HG02852 (cell line): ENCODE results near the gene TACR1.

ENCODE experiments used
- ATAC-seq: cut with Tn5 transposase; IDR thresholded peaks from one replicate; pipeline ENCODE4 v1.9.1; 2021; ENCODE audit warnings: mild to moderate bottlenecking, moderate library complexity; ENCODE audit not compliant: unreplicated experiment

Gene TACR1

DNA sequence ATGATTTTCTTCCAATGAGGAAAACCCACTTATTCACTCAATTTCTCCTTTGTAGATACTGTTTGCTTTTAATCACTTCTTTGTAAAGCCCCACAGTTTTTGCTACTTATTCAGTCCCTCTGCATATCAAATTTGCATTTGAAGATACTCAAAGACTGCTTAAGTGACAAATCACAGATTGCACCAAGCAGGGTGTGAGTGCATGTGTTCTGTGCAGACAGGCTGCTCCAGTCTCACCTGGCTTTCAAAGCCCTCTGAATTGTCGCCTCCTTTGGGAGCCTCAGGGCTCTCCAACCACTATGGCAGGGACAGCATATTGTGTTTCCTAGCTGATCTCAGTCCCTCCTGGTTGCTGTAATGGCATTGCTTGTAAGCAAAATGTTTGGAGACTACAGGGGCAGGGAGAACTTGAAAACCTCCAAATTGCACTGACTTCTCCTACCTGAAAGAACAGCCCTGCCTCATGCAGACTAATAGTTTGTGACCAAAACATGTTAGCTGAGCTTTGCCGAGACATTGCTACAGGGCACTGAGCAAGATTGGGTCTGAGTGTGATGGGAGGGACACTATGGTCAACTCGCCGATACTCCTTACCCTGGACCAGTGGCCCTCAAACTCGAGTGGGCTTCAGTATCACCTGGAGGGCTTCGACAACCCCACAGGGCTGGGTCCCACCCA is 144.0 kb downstream of the TACR1 start:
- ATAC-seq, result peak; percentile 4

DNA sequence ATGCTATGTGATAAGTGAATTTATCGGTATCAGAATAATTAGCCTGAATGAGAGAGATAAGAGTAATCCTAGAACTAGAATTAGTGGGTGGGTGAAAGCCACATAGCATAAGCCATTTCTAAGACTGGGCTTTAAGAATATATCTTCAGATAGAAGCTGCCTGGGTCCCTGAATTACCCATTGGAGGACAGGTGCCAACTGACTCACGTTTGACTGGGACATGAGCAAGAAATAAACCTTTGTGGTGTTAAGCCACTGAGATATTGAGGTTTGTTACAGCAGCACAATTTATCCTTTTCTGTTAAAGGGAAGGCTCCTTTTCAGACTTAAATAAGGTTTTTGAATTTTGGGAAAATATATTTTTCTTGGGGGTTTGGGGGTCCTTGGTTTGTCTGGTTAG is 145.0 kb downstream of the TACR1 start:
- ATAC-seq, result no peak

DNA sequence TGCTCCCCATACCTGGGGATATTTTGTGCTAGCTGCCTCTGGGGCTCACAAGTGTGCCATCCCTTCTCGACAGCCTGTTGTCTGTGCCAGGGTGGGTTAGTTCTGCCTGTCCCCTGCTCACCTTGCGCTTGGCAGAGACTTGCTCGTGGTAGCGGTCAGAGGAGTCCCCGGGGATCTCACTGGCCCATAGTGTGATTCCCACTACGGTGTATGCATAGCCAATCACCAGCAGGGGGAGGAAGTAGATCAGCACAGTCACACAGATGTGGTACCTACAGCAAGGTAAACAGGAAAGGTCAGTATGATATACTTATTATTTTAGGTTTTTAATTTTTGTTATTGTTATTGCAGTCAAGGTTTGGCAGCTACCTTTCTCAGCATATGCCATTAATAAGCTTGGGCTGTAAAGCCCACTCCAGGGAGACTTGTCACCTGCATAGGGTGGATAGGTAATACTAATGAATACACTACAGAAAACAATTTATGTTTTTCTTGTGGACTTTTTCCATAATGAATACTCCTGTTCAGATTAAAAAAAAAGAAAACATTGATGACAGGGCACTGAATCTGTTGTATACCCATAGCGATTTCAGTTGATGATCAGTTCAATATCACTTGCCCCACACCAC is 145.7 kb downstream of the TACR1 start:
- ATAC-seq, result peak; percentile 66

DNA sequence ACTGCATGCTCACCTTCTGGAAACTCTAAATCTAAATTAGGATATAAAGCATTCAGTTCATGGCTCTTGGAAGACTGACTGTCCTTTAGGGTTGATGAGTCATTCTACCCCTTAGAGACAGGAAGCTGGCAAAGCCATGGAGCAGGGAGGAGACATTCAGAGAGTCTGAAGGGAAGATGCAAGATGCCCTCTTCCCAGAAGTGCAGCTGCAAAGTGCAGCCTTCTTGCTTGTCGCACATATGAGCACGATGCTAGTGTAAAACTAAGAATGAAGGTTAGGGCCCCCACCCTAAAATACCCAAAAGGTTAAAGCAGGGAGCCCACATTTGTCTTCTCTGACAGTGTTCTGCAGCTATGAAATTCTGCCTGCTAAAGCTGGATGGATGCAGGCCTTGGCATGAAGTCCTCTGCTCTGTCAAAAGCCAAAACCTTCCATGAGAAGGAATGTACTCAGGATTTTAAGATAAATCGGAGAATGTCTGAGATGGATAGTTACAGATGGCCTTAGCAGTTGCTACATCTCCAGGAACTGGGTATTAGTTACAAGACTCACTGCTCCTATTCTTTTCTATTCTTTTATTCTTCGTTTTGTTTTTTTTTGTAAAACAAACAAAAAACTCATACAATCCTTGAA is 151.2 kb downstream of the TACR1 start:
- ATAC-seq, result no peak

DNA sequence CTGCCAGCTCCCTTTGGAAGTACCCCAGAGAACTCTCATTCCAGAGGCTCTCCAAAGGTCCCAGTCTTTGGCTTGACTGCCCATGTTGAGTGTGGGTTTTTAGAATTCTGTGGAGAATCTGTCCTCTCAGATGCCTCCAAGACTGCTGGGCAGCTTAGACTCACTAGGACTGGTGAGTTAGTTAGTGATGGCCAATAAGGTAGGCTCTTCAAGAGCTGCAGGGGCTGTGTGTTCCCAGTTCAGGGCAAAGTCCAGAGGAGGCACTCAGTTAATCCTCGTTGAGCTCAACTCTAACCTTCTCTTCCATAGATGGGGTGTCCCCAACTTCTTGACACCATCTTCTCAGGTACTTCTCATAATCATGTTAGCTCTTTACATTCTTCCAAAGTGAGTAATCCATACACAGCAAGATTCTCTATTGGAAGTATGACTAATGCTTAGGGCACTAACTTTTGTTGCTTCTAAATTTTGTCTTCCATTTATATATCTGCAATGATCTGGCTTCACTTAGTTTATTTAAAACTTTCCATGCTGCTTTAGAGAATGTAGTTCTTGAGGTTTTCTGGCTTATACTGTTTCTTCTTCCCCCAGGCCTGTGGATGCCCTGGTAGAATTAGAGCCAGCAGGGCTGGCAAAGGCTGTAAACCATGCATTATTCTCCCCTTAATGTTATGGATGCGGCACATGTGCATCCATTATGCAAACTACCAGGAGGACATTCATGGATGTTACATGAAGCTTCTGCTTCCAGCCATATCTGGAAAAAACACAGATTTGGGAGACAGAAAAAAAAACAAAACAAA is 151.9 kb downstream of the TACR1 start:
- ATAC-seq, result no peak

DNA sequence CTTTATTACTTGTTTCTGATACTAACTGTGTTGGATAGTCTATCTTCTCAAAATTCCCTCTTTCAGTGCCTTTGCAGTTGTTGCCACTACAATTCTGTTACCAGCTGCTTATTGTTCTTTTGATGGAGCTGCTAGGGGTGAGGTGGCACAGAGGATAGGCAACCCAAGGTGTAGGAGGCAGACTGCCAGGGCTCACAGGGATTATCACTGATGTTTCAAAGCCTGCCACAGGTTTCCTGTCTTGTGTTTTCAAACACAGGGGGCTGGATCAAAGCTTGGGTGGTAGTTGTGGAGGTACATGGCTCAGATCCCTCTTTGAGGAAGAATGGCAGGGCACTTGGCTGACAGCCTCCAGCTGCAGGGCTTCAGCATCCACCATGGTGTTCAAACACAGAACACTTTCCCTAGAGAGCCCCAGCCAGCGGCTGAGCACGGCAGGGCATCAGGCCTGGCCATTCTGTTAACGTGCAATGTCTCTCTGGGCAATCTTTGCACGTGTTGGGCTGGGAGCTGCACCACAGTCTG is 153.7 kb downstream of the TACR1 start:
- no peak for ATAC-seq

DNA sequence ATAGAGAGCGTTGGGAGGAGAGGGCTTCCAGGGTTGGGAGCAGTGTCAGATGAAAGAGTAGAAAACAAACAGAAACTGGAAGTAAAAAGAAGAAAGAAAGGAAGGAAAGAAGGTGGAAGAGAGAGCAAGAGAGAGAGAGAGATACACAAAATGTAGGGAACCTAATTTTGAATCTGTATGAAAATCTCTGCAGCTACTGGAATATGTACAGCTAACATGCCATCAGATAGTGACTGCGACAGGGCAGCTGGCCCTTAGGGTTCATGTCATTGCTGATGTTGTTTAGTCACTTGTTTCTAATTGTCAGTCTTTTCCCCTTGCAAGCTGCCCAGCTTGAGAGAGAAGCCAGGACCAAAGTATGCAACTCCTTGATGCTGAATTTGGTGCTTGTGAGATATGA is 155.0 kb downstream of the TACR1 start:
- no peak for ATAC-seq

DNA sequence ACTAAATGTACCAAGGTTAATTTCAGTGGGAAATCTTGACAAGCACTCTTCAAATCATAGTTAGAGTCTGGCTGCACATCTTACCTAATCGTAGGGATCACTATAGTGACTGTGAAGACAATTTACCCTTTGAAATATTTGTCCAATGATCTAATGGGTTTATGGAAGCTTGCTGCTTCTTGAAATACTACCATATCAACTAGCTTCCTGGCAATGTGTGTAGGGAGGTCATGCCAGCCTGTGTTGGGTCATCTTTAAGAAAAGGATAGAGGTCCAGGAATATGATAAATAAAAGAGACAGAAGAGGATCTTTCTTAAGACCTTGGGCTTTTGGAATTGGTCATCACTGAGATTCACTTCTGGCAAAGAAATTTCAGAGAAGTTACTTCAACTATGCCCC is 156.5 kb downstream of the TACR1 start:
- ATAC-seq, result no peak

DNA sequence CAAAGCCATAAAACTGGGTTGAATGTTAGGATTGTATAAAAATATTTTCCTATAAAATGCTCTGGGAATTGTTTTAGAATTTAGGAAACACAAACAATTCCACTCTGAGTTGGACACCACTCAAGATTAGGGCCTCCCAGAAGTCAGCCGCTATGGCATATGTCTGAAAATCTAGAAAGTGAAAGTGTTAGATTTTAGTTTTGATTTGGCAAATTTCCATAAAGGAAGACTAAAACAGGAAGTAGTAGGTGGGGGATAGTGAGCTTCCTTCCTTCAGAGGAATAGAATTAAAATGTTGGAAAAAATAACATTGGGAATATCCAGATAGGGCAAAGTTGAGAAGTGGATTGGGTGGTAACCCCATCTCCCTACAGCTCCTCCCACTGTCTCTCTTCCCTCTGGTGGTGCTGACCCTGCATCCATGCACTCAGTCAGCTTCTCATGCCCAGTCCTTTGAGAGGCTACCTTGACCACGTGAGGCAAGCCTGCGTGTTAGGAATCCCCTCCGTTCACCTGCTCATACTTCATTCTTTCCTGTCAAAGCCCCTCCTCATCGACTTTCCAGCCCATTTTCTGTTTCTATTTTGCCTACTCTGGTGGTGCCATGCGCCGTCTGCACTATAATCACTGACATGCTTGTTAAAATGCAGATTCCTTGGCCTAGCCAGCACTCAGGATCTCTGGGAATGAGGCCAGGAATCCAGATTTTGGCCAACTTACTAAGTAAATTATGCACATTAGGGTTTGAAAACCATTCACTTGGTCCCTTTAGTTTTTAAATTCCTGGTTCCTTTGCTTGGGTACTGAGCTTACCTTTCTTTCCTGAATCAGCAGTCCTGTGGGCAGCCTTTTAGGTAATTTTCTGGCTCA is 157.4 kb downstream of the TACR1 start:
- ATAC-seq, result no peak

DNA sequence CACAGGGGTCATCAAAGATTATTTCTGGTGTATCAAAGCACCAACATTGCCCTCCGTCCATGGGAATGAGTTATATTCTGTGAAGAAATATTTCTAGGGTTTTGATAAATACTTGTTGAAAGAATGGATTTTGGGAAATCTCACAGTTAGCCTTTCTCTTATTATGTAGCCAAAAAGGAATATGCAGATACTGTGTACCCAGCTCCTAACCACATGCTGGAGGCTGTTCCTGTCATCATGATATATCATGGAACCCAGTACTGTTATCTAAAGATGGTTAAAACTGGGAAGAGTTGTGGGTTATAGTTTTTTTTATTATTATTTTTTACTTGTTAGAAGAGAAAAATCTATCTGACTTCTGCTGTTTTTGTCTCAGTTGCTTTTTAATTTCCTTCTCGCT is 158.1 kb downstream of the TACR1 start:
- no peak for ATAC-seq

DNA sequence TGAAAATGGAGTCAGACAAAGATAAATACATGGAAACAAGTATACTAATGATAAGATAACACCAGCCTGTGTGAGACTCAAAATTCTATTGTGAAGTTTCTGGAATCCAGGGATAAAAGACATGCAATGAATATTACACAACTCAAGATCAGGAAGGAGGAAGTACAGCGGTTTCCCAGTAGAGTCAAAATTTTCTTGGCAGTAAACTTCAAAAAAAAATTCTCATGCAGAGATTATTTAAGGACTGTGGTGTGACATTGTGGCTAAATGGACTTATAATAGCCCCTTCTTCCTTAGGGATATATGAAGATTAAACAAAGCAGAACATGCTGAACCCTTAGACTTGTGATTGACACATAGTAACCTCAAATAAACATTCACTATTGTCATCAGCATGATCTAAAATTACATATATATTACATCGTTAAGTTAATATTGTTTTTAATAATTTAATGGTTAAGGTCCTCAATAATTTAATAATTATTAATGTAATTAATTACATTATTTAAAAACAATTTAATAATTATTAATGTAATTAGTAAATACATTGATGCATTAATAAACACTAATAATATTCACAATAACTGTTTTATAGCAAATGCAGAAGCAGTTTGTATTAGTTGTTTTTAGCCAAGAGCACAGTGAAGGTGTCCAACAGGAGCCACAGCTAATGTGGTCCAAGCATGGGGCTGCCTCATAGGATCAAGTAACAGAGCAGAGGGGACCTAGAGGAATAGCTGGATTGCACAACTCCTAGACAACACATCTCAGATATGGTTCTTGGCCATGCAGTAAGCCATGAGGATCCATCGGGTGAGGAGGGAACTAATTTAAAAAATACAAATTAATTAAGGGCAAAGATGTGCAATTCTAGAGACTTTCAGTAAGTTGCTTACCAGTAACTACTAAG is 163.6 kb downstream of the TACR1 start:
- no peak for ATAC-seq

DNA sequence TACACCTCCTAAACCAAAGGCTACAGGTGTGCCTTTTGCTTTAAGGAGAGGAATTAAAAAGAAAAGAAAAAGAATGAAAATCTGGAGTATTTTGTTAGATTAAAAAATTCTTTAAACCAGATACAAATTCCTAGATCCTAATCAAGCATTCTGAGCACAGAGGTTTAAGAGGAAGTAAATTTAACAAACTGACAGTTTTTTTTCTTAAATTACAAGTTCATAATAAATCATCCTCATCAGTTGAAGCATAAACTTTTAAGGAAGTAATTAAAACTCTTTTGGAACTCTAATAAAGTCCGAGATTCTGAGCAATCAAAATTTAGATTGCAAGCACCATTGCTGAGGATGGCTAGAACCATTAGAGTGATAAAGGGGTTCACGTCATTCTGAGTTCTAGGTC is 165.8 kb downstream of the TACR1 start:
- ATAC-seq, result no peak

DNA sequence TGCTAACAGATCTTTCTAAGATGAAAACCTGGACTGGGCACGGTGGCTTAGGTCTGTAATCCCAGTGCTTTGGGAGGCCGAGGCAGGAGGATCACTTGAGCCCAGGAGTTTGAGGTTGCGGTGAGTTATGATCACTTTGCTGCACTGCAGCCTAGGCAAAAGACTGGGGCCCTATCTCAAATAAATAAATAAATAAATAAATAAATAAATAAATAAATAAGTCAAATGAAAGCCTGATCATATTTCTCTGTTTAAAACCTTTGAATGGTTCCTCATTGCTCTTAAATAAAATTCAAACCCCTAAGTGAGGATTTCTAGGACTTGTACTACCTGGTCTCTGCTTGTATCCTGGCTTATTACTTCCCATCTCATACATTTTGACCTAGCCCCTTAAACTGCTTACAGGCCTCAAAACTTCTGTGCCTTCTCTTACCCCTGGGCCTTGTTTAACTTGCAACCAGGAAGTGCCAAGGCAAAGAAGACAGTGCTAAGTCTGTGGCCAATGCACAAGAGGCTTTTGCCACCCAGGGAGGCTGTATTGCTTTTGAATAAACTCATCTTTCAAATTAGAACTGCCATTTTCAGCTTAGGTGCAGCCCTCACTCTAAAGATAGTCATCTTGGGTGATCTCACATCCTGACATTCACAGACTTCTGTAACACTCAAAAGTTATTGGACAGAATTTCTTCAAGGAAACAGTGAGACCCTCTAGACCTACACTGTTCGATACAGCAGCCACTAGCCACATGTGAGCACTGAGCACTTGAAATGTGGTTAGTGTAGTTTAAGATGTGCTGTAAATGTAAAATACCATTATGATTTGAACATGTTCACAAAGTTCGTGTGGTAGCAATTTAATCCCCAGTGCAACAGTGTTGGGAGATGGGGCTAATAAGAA is 167.2 kb downstream of the TACR1 start:
- ATAC-seq, result no peak

DNA sequence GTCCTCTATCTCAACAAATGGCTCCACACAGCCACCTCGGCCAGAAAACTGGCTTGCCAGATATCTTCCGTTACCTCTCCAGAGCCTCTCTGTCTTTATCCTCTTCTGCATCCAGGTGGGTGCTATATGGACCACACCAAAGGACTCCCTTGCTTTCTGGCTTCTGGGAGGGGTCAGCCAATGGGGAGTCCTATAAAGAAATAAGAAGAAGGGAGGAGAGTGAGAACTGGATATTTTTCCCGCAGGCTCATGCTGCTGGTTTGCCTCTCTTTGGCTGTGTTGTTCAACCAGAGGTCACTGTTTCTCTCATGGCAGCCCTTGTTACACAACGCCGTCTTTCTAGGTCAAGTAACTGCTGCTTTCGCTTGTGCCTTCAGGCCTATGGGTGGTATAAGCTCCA is 168.1 kb downstream of the TACR1 start:
- ATAC-seq, result no peak

DNA sequence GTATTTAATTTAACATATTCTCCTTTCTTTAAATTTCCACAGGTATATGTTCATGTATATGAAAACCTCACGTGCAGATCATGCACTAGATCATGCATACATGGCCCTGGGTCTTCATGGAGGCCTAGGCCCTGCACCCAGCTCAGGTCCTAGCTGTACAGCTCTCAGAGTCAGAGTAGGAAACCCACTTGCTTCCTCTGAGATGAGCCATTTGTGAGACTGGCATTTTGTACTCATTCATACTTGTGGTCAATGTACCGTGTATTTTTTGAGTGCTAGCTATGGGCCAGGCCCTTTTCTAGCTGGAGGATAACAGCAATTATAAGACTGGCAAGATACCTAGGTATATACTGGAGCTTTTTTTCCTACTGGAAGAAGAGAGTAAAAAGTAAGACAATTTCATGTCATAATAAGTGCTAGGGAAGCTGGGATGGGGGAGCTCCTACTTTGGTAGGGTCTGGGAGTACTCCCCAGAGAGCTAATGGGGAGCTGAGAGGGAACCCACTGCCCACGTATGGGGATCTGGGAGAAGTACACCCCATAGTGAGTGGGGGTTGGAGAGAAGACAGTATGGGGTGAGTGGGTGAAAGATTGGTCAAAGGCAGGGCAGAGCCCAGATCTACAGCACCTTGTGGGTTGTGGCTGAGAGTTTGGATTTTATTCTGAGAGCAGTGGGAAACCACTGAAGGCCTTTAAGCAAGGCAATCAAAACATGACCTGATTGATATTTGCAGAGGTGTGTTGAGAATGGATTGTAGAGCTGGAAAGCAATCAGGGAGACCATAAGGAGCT is 168.9 kb downstream of the TACR1 start:
- no peak for ATAC-seq

DNA sequence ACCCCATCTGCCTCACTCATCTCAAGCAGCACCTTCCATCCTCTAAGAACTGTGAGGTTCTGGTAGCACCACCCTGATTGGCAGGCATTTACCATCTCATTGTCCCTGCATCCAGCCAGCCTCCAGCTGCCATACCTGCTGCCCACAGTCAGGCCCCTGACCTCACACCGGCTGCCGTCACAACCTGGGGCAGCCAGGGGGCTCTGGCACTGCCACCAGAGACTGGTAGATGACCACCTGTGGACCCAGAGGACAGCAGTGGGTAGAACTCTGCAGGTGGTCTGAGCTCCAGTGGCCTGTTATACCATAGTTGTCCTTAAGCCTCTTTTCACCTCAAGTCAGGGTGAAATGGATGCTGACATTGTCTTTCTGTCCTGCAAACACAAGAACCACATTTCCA is 171.4 kb downstream of the TACR1 start:
- no peak for ATAC-seq

DNA sequence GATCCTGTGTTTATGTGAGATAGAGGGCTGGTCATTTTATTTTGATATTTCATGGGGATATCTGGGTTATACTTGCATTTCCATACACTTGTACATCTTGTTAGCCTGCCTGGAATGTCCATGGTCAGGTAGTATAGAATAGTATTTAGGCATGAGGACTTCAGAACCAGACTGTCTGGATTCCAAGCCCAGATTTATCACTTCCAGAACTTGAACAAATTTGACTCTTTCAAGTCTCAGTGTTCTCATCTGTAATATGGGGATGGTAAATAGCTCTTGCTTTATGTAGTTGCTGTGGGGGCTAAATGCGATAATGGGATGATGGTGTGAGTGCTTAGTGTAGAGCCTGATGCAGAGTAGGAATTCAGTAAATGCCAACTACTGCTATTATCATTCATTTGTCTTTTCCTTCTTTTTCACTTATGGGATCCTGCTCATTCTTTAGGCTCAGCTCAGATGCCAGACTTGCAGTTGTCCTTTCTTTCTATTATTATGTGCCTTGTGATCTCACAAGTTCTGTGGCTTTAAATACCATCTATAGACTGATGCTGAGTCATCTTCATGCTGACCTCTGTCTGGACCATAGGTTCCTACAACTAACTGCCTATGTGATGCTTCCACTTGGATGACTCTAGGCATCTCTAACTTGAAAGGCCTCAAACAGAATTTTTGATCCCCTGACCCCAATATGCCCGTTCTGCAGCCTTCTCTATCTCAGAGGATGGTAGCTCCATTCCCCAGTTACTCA is 173.5 kb downstream of the TACR1 start:
- no peak for ATAC-seq
